ENCODE results near the gene RPS25.
"Not testable (repeated sequence)": the region's sequence is repeated elsewhere in the genome, so short reads cannot be mapped to it uniquely, and the experiment has no call there.

RPS25 gene

DNA sequence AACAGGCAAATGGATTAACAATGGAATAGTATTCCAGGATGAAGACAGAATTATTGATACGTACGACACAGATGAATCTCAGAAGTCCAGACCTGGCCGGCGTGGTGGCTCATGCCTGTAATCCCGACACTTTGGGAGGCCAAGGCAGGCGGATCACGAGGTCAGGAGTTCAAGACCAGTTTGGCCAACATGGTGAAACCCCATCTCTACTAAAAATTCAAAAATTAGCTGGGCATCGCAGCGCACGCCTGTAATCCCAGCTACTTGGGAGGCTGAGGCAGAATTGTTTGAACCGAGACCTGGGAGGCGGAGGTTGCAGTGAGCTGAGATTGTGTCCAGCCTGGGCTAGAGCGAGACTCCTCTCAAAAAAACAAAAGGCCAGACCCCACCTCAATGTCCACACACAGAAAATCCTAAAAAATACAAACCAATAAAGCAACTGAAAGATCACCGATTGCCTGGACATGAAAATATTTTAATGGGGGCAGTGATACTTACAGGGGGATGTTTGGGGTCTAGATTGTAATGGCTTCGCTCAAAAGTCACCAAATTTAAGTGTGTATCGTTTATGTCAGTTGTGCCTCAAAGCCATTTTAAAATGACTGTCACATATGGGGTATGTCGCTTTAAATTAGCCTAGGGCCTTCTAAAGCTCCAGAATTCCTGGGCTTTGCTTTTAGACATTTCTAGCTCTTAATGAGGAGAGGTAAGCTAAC is 3.8 kb downstream of the RPS25 start:
- no peak for DNase-seq

DNA sequence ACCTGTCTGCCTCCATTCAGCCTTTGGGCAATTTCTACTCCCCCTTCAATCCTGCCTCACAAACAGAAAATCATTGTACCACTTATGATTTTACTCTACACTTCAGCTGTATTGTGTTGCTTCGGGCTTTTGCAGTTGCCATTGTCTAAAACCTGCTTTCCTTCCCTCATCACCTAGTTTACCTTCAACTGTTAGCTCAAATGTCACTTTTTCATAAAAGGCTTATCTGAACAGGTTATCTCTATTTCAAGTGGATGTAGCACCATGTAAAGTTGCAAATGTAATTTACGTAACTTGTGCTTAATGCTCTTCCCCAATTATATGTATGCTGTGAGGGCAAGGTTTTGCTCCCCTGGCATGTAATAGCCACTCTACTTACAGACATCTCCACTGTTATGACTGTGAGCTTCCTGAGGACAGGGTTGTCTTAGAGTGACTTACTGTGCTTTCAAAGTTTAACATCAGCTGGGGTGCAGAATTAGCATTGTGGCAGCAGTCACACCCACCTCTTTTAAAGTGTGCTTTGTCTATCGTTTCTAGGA is 5.4 kb downstream of the RPS25 start:
- DNase-seq, result no peak

DNA sequence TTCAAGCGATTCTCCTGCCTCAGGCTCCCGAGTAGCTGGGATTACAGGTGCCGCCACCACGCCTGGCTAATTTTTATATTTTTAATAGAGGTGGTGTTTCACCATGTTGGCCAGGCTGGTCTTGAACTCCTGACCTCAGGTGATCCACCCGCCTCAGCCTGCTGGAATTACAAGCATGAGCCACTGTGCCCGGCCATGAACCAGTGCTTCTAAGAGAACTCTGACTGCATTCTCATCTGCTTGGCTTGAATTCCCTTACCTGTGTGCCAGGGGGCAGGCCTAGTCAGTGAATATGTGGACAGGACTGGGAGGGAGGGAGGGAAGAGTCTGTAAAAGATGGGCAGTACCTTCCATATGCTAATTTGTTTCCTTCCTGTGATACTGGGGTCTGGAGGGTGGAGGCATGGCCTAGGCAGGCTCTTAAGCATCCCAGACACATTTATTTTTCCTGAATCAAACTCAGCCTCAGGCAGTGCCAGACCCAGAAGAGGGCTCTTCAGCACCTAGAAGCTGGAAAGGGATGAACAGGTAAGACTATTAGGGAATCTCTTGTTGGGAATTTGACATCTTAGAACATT is 6.6 kb downstream of the RPS25 start:
- no peak for DNase-seq

DNA sequence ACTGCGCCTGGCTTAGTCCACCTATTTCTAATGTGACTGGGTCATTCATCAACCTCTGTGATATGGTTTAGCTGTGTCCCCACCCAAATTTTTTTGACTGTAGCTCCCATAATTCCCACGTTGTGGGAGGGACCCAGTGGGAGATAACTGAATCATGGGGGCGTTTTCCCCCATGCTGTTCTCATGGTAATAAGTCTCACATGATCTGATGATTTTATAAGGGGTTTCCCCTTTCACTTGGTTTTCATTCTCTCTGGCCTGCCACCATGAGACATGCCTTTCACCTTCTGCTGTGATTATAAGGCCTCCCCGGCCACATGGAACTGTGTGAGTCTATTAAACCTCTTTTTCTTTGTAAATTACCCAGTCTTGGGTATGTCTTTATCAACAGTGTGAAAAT is 11.5 kb downstream of the RPS25 start:
- no peak for DNase-seq

DNA sequence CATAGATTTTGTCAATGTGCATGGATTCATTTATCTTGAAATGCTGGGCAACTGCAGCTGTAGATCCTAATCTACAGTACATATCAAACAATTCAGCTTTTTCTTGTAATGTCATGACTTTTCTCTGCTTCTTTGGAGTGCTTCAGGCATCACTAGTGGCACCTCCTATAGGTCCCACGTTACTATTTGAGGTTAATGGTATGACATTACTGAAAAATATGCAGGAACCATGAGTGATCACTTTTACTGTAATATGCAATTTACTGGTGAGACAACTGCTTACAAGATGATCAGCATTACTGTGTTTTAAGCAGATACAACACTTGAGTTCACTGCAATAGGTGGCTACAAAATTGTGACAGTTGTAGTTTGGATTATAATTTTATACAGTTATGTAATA is 17.2 kb downstream of the RPS25 start:
- DNase-seq, result no peak

DNA sequence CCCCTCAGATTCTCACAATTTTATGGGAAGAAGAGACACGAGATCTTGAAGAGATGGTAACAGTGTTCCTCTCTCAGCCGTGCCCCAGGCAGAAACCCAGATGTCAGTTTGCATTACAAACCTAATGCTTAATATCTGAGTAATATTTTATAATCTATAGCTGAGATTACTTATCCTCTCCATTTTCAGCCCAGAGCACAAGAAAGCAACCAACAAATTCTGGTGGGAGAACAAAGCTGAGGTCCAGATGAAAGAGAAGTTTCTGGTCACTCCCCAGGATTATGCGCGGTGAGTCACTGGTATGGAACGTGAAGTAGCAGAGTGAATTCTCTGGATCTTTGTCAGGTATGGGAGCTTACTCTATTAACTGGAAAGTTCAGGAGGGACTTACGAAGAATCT is 19.3 kb downstream of the RPS25 start:
- DNase-seq, result no peak

DNA sequence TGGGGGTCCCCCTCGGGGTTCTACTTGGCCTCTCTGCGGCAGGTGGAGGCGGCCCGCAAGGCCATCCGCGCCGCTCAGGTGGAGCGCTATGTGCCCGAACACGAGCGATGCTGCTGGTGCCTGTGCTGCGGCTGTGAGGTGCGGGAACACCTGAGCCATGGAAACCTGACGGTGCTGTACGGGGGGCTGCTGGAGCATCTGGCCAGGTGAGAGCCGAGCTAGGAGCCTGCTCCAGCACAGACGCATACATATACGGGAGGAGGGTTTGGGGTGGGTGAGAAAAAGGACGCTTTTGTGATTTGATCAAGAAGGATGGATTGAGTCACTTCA is 19.8 kb downstream of the RPS25 start:
- no peak for DNase-seq

DNA sequence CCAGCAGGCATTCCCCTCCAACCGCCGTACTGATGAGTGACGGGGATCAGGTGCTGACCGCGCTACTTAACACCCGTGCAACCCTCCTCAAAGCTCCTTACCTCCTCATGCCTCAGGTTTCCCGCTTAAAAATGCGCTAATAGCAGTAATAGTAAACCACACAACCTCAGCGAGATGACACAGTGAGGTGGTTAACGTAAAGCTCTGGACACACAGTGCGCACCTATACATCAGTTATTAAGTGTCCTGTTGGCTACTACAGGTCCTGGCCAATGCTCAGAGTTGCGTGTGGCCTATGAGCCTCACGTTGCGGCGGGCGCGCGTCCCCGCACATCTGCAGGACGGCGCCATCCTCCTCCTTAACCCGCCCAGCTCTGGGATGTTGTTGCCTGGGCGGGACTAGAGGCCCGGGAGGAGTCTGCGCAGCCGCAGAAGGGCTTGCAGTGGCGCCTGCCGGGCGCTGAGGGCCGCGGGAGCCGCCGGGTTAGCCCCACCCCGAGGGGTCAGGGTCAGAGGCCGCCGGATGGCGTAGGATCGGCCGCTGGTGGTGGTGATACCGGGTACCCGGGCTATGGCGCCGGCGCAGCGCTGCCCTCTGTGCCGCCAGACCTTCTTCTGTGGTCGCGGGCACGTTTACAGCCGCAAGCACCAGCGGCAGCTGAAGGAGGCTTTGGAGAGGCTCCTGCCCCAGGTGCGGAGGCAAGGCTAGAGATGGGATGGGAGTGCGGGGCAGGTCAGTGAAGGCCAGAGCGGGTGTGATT is 20.3 kb downstream of the RPS25 start, which contains the start of gene CENATAC:
Gene CENATAC, plus strand, starts transcription at position 512 of the 761 bp plus-strand sequence. Its CDS starts 60 bp downstream, at position 572.
- DNase-seq, result peak; percentile 53

DNA sequence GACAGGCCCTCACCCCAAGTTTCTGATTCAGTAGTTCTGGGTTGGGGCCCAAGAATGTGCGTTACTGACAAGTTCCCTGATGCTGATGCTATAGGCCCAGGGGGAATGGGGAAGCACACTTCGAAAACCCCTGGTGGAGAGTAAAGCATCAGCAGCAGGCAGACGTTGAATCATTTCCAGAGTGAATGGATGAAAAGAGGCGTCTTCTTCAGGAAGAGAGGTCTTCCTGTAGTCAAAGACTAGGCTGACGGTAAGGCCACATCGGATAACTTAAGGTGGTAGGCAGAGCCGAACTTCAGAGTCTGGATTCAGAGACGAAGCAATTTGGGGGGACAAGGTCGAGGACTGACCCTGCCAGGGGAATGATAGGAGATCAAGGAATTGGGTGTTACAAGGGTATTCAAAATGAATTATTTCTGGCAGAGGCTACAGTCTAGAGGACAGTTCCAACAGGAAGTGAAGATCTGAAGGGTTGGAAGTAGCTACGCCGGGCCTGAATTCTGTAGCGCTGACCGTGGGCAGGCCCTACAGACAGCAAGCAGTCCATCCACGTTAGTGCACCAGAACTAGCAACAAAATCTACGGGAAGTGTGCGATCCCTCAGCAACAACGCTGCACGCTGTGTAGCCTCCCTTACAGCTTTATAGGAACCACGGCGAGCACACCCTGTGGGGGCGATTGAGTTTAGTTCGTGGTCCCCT is 21.1 kb downstream of the RPS25 start:
- no peak for DNase-seq

DNA sequence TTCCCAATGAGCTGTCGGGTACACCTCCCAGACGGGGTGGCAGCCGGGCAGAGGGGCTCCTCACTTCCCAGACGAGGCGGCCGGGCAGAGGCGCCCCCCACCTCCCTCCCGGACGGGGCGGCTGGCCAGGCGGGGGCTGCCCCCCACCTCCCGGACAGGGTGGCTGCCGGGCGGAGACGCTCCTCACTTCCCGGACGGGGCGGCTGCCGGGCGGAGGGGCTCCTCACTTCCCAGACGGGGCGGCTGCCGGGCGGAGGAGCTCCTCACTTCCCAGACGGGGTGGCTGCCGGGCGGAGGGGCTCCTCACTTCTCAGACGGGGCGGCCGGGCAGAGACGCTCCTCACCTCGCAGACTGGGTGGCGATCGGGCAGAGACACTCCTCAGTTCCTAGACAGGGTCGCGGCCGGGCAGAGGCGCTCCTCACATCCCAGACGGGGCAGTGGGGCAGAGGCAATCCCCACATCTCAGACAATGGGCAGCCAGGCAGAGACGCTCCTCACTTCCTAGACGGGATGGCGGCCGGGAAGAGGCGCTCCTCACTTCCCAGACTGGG is 26.6 kb downstream of the RPS25 start:
- DNase-seq, result not testable (repeated sequence)

DNA sequence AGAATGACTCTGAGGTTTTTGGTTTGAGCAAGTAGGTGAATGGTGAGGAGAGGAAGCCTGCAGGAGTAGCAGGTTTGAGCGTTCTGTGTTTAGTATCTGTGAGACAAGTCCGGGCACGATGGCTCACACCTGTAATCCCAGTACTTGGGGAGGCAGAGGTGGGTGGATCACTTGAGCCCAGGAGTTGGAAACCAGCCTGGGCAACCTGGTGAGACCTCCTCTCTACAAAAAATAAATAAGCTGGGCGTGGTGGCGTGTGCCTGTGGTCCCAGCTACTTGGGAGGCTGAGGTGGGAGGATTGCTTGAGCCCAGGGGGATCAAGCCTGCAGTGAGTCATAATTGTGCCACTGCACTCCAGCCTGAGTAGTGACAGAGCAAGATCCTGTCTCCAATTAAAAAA is 29.9 kb downstream of the RPS25 start:
- DNase-seq, result no peak

DNA sequence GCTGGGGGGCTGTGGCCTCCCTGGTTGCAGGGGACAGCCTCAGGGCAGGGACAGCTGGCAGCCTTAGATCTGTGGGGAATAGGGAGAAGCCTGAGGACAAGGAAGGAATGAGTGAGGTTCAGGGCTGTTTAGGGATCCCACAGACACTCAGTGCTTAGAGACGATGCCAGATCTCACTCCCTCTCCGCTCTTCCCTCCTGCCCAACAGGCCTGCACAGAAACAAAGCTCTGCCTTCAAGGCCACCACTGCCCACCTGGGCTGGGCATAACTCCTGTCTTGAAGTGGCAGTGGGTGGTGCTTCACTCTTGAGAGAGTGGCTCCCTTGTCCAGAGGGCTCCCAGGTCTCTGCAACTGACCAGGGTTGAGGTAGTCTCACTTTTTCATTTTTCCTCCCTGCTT is 33.3 kb downstream of the RPS25 start:
- DNase-seq, result no peak

DNA sequence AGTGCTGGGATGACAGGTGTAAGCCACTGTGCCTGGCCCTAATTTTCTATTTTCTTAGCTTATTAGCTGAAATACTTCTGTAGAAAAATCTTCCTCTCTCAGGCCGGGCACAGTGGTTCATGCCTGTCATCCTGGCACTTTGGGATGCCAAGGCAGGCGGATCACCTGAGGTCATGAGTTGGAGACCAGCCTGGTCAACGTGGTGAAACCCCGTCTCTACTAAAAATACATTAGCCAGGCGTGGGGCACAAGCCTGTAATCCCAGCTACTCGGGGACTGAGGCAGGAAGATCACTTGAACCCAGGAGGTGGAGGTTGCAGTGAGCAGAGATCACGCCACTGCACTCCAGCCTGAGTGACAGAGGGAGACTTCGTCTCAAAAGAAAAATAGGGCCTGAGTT is 33.8 kb downstream of the RPS25 start:
- not testable (repeated sequence) for DNase-seq

DNA sequence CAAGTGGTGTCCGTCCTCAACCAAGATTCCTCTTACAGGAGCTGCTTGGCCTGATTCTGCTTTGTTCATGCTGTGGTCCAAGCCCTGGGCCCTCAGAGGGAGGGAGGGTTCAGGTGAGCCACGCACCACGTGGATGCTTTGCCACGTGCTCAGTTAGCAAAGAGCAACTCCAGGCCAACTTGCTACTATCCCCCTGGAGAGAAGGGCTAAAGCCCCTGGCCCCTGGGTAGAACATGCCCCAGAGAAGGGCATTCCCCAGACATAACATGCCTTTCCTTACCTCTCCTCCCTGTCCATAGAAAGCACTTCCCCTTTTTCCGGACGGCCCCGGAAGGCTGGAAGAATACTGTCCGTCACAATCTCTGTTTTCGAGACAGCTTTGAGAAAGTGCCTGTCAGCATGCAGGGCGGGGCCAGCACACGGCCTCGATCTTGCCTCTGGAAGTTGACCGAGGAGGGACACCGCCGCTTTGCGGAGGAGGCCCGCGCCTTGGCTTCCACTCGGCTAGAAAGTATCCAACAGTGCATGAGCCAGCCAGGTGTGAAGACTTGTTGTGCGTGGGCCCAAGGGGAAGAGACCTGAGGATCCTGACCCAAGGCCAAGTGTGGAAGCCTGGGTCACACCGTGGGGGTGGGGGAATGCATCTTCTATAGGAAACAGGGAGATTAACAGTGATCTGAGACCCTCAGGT is 37.8 kb downstream of the RPS25 start:
- DNase-seq, result no peak

DNA sequence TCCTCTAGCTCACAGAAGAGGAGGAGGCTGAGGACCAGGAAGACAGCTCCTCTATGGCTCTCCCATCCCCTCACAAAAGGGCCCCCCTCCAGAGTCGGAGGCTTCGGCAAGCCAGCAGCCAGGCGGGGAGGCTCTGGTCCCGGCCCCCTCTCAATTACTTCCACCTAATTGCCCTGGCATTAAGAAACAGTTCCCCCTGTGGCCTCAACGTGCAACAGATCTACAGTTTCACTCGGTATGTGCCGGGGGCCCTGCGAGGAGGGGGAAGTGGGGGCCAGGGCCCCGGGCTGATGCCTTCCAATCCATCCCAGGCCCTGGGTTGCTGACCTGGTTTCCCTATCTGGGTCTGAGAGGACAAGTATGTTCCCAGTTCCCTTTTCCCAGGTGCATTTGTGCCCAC is 38.7 kb downstream of the RPS25 start:
- DNase-seq, result no peak

DNA sequence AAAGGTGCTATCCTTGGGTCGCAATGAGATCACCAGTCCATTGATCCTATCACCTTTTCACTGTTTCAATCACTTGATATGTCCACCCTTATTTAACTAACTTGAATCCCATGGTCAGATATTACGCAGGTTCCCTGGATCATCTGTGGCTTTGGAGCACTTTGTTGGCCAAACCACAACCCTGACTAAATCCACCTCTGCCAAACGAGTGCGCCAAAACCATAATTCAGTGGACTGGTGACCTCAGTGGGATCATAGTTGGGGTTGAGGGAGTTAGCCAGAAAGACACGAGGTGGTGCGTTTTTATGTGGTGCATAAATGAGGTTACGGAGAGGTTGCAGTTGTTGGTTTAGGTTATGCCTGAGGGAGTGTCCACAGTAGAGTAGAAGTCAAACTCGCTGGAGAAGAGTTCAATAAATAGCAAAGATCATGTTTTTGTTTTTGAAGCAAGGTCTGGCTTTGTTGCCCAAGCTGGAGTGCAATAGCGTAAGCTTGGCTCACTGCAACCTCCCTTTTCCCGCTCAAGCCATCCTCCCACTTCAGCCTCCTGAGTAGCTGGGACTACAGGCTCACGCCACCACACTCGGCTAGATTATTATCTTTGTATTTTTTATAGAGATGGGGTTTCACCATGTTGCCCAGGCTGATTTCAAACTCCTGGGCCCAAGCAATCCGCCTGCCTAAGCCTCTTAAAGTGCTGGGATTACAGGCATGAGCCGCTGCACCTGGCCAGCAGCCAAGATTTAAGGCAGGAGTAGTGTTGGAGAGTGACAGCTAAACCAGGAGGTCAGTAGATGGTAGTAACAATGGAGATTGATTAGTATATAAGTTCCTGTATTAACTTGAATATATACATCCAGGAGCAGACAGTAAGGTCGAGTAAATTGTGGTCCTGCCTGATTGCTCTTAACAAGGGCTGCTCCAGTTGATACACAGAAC is 42.1 kb downstream of the RPS25 start:
- no peak for DNase-seq

DNA sequence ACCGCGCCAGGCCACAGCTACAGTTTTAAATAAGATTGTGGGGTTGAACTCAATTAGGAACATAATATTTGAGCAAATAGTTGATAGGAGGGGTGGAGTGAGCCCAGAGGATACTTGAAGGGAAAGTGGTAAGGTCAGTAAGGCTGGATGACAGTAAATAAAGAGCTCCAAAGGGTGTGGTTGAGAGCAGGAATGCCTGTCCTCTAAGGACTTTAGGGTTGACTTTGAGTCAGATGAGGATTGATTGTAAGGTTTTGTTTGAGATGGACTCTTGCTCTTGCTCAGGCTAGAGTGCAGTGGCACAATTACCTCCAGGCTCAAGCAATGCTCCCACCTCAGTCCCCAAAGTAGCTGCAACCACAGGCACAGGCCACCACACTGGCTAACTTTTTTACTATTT is 44.2 kb downstream of the RPS25 start:
- no peak for DNase-seq

DNA sequence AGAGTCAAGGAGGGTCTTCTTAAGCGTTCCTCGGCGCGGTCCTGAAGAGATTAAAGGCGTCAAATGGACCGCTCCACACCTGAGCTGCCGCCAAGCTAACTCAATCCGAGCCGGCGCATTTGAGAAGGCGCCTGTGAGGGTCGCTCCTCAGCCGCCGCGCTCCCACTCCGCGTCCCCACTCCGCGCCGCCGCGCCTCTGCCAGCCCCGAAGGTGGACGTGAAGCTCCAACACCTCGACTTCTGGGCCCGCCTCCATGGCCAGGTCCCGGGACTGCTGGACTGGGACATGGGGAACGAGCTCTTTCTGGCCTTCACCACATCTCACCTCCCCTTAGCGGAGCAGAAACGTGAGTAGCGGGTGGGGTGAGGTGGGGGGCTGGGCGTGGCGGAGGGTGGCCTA is 46.5 kb downstream of the RPS25 start, which contains the start of gene FOXR1:
Gene FOXR1, plus strand, starts transcription at position 116 of the 400 bp plus-strand sequence. Its CDS starts 171 bp downstream, at position 287.
- DNase-seq, result no peak

DNA sequence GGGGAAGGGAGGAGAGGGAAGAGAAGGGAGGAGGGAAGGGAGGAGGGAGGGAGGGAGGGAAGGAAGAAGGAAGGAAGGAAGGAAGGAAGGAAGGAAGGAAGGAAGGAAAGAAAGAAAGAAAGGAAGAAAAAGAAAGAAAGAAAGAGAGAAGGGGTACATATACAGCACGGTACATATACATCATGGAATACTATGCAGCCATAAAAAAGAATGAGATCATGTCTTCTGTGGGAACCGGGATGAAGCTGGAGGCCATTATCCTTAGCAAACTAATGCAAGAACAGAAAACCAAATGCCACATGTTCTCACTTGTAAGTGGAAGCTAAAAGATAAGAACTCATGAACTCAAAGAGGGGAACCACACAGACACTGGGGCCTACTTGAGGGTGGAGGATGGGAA is 48.6 kb downstream of the RPS25 start:
- not testable (repeated sequence) for DNase-seq
